ENCODE data around the gene RAD54L.
"Not testable (repeated sequence)": the region's sequence is repeated elsewhere in the genome, so short reads cannot be mapped to it uniquely, and the experiment has no call there.

The RAD54L gene

DNA sequence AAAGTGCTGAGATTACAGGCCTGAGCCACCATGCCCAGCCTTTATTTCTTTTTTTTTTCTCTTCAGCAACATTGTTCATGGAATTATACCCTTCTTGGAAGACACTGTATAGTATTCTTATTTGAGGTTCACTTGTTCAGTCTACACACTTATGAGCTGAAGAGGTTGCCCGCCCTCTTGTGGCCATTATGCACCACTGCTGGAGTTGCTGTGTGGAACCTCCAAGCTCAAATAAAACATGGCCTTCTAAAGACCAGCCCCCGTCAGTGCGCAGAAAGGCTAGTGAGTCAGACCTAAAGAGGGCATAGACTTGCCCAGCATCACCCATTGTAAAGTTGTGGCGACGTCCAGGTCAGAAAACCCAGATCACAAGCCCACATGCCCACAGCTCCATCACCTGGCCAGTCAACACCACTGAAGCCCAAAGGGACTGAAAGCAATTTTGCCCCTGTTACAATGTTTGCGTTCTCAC, 24.1 kb upstream of the RAD54L start:
- peak; percentile 59 for DNase-seq (ENCODE audit: low read depth, low spot score)
- Histone ChIP-seq H3K4me3 (no peak overlapping the region), H3K27ac (no peak overlapping the region), H3K36me3 (ENCODE audit: insufficient read depth, low read length) (no peaks in the 10 kb centered on the region), H3K9me3 (ENCODE audit: low read depth, low read length) (no peaks in the 10 kb centered on the region), H3K9ac (ENCODE audit: insufficient read length) (no peak overlapping the region)
- TF ChIP-seq FOXP2 (optimal IDR thresholded peaks at IDR 0.05; ENCODE audit: control extremely low read depth, extremely low read length, insufficient read depth) (no peak), EZH2 (IDR thresholded peaks at IDR 0.05) (no peak), POLR2AphosphoS5 (IDR thresholded peaks at IDR 0.05; ENCODE audit: borderline replicate concordance, low read depth, low read length) (no peak)

DNA sequence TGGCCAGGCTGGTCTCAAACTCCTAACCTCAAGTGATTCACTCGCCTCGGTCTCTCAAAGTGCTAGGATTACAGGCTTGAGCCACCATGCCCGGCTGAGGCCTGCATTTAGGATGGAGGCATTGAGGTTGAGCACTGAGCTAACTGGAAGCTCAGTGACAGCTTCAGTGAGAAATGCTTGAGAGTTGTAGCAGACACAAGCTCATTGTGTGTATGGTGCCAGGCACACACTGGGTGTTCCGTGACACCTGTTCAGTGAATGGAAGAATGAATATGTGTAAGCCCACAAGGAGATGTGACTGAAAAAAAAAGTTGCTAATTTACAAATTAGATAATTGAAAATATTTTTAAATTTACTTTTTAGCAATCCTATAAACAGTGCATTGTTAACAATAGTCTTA, 22.6 kb upstream of the RAD54L start:
- Histone ChIP-seq H3K9me3 (ENCODE audit: low read depth, low read length) (no peaks in the 10 kb centered on the region), H3K9ac (ENCODE audit: insufficient read length) (no peak overlapping the region), H3K4me3 (no peak overlapping the region), H3K27ac (no peak overlapping the region), H3K36me3 (ENCODE audit: insufficient read depth, low read length) (no peaks in the 10 kb centered on the region)
- no peak for DNase-seq (ENCODE audit: low read depth, low spot score)
- TF ChIP-seq EZH2 (IDR thresholded peaks at IDR 0.05), result no peak
- no peak for TF ChIP-seq FOXP2 (optimal IDR thresholded peaks at IDR 0.05; ENCODE audit: control extremely low read depth, extremely low read length, insufficient read depth)
- no peak for TF ChIP-seq POLR2AphosphoS5 (IDR thresholded peaks at IDR 0.05; ENCODE audit: borderline replicate concordance, low read depth, low read length)

DNA sequence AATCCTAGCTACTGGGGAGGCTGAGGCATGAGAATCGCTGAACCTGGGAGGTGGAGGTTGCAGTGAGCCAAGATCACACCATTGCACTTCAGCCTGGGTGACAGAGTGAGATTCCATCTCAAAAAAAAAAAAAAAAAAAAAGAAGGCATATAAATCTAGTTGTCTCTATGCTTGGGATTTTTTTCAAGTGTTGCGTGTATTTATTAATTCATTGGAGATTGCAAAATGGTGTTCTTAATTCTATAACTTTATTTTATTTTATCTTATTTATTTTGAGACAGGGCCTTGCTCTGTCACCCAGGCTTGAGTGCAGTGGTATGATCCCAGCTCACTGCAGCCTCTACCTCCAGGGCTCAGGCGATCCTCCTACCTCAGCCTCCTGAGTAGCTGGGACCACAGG, 16.3 kb upstream of the RAD54L start:
- H3K36me3 ChIP-seq (ENCODE audit: insufficient read depth, low read length); H3K9me3 ChIP-seq (ENCODE audit: low read depth, low read length); H3K27ac ChIP-seq; H3K9ac ChIP-seq (ENCODE audit: insufficient read length); DNase-seq (ENCODE audit: low read depth, low spot score); H3K4me3 ChIP-seq: not testable (repeated sequence)

DNA sequence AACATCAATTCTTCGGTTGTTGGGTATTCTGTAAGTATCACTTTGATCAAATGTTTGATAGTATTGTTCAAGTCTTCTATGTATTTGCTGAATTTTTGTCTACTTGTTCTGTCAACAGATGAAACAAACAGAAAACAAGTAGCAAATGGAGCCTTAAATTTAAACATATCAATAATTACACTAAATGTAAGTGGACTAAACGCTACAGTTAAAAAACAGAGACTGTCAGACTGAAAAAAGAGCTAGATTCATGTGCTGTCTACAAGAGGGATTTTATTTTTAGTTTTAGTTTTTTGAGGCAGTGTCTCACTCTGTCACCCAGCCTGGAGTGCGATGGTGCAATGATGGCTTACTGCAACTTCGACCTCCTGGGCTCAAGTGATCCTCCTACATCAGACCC, 10.7 kb upstream of the RAD54L start:
- Histone ChIP-seq H3K27ac (no peak overlapping the region), H3K36me3 (ENCODE audit: insufficient read depth, low read length) (no peaks in the 10 kb centered on the region), H3K9ac (ENCODE audit: insufficient read length) (no peak overlapping the region), H3K9me3 (ENCODE audit: low read depth, low read length) (peaks cover 9% of the 10 kb centered on the region; the same call in 1 of the 2 replicates), H3K4me3 (no peak overlapping the region)
- no peak for DNase-seq (ENCODE audit: low read depth, low spot score)
- no peak for TF ChIP-seq EZH2 (IDR thresholded peaks at IDR 0.05)
- TF ChIP-seq FOXP2 (optimal IDR thresholded peaks at IDR 0.05; ENCODE audit: control extremely low read depth, extremely low read length, insufficient read depth), result no peak
- TF ChIP-seq POLR2AphosphoS5 (IDR thresholded peaks at IDR 0.05; ENCODE audit: borderline replicate concordance, low read depth, low read length), result no peak

DNA sequence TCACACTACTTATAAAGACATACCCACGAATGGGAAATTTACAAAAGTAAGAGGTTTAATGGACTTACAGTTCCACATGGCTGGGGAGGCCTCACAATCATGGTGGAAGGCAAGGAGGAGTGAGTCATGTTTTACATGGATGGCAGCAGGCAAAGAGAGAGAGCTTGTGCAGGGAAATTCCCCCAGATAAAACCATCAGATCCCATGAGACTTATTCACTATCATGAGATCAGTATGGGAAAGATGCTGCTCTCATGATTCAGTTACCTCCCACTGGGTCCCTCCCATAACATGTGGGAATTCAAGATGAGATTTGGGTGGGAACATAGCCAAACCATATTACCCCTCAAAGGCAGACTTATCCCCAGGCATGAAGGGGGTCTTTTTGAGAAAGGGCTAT, 8.7 kb upstream of the RAD54L start:
- not testable (repeated sequence) for H3K27ac ChIP-seq; H3K9me3 ChIP-seq (ENCODE audit: low read depth, low read length); H3K36me3 ChIP-seq (ENCODE audit: insufficient read depth, low read length); H3K9ac ChIP-seq (ENCODE audit: insufficient read length); DNase-seq (ENCODE audit: low read depth, low spot score); H3K4me3 ChIP-seq

DNA sequence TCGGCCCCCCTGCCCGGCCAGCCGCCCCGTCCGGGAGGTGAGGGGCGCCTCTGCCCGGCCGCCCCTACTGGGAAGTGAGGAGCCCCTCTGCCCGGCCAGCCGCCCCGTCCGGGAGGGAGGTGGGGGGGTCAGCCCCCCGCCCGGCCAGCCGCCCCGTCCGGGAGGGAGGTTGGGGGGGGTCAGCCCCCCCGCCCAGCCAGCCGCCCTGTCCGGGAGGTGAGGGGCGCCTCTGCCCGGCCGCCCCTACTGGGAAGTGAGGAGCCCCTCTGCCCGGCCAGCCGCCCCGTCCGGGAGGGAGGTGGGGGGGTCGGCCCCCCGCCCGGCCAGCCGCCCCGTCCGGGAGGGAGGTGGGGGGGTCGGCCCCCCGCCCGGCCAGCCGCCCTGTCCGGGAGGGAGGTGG, 5.8 kb upstream of the RAD54L start:
- H3K9ac ChIP-seq (ENCODE audit: insufficient read length); DNase-seq (ENCODE audit: low read depth, low spot score); H3K27ac ChIP-seq; H3K36me3 ChIP-seq (ENCODE audit: insufficient read depth, low read length); H3K4me3 ChIP-seq; H3K9me3 ChIP-seq (ENCODE audit: low read depth, low read length): not testable (repeated sequence)

DNA sequence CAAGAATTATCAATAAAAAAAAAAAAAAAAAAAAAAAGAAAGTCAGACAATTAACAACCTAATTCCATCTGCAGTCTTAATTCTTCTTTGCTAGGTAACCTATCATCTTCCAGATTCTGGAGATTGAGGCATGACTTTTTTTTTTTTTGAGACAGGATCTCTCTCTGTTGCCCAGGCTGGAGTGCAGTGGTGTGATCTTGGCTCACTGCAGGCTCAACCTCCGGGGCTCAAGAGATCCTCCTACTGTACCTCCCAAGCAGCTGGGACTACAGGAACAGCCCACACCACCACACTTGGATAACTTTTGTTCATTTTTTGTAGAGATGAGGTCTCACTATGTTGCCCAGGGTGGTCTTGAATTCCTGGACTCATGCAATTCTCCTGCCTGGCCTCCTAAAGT, 4.6 kb upstream of the RAD54L start:
- H3K9me3 ChIP-seq (ENCODE audit: low read depth, low read length), result no peaks in the 10 kb centered on the region
- H3K9ac ChIP-seq (ENCODE audit: insufficient read length), result no peak overlapping the region
- no peak for TF ChIP-seq FOXP2 (optimal IDR thresholded peaks at IDR 0.05; ENCODE audit: control extremely low read depth, extremely low read length, insufficient read depth)
- TF ChIP-seq POLR2AphosphoS5 (IDR thresholded peaks at IDR 0.05; ENCODE audit: borderline replicate concordance, low read depth, low read length), result no peak
- TF ChIP-seq EZH2 (IDR thresholded peaks at IDR 0.05), result no peak
- H3K4me3 ChIP-seq, result no peak overlapping the region
- H3K27ac ChIP-seq, result no peak overlapping the region
- DNase-seq (ENCODE audit: low read depth, low spot score), result no peak
- H3K36me3 ChIP-seq (ENCODE audit: insufficient read depth, low read length), result no peaks in the 10 kb centered on the region

DNA sequence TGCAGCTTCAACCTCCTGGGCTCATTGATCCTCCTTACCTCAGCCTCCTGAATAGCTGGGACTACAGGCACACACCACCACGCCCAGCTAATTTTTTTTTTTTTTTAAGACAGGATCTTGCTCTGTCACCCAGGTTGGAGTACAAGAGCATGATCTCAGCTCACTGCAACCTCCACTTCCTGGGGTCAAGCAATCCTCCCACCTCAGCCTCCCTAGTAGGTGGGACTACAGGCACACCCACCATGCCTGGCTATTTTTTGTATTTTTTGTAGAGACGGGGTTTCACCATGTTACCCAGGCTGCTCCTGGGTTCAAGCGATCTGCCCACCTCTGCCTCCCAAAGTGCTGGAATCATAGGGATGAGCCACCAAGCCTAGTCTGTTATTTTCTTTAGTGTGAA, 3.7 kb upstream of the RAD54L start:
- not testable (repeated sequence) for H3K36me3 ChIP-seq (ENCODE audit: insufficient read depth, low read length); H3K9ac ChIP-seq (ENCODE audit: insufficient read length); H3K27ac ChIP-seq; H3K4me3 ChIP-seq; DNase-seq (ENCODE audit: low read depth, low spot score); H3K9me3 ChIP-seq (ENCODE audit: low read depth, low read length)

DNA sequence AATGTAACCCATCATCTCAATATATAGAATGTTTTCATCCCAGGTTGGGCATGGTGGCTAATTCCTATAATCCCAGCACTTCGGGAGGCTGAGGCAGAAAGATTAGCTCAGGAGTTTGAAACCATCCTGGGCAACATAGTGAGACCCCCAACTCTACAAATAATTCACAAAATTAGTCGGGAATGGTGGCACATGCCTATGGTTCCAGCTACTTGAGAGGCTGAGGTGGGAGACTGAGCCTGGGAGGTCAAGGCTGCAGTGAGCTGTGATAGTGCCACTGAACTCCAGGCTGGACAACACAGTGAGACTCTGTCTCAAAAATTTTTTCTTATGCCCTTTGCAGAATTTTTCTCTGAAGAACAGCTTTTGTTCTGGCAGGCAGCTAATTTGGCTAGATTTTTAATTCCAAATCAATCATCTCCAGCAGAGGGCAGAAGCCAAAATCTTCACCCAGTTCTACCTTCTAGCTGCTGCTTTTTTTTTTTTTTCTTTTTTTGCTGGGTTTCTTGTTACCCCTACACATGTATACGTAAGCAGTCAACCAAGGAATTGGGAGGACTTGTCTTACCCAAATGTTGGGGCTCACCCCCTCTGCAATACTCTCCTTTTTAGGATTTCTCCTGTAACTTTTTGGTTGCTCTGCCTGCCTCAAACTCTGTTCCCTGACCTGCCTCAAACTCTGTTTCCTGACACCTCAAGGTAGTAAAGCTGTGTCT, 2.7 kb upstream of the RAD54L start:
- H3K9ac ChIP-seq (ENCODE audit: insufficient read length), result no peak overlapping the region
- no peak overlapping the region for H3K4me3 ChIP-seq
- H3K9me3 ChIP-seq (ENCODE audit: low read depth, low read length), result no peaks in the 10 kb centered on the region
- no peak overlapping the region for H3K27ac ChIP-seq
- DNase-seq (ENCODE audit: low read depth, low spot score), result no peak
- H3K36me3 ChIP-seq (ENCODE audit: insufficient read depth, low read length), result peaks cover 5% of the 10 kb centered on the region
- no peak for TF ChIP-seq EZH2 (IDR thresholded peaks at IDR 0.05)

DNA sequence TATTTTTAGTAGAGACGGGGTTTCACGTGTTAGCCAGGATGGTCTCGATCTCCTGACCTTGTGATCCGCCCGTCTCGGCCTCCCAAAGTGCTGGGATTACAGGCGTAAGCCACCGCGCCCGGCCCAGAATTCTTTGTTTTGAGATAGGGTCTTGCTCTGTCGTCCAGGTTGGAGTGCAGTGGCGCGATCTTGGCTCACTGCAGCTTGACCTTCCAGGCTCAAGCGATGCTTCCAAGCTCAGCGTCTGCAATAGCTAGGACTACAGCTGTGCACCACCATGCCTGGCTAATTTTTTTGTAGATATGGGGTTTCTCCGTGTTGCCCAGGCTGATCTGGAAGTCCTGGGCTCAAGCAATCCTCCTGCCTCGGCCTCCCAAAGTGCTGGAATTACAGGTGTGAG, 1.4 kb upstream of the RAD54L start:
- H3K27ac ChIP-seq; H3K9me3 ChIP-seq (ENCODE audit: low read depth, low read length); DNase-seq (ENCODE audit: low read depth, low spot score); H3K9ac ChIP-seq (ENCODE audit: insufficient read length): not testable (repeated sequence)
- Histone ChIP-seq H3K36me3 (ENCODE audit: insufficient read depth, low read length) (peaks cover 14% of the 10 kb centered on the region), H3K4me3 (peak overlapping the region; percentile 96; the same call in 1 of the 2 replicates)
